K562 (cell line): ENCODE results near the gene ANKLE1. TPM values are rescaled to one million over a fixed set of nuclear protein-coding genes. Genes with fewer than 3 reads are reported as not detected.

Experiments used
- ADNP ChIP-seq: fragments of 200-800 bp; sonication (Bioruptor generic); IDR thresholded peaks from 2 replicates; pipeline ENCODE4 v1.6.1; 2016; ENCODE audit warnings: missing genetic modification characterization, missing compliant biosample characterization
- NEUROD1 ChIP-seq: fragments of 150-350 bp; IDR thresholded peaks from 2 replicates; pipeline ENCODE4 v1.6.1; 2014; ENCODE audit warnings: borderline replicate concordance, low read length, low read depth; ENCODE audit not compliant: partially characterized antibody
- NR2F6 ChIP-seq: fragments of 450-650 bp; formaldehyde crosslinking; IDR thresholded peaks from 2 replicates; pipeline ENCODE4 v1.4.0; 2020; ENCODE audit warnings: mild to moderate bottlenecking
- RCOR1 ChIP-seq, 2 experiments: IDR thresholded peaks; 2 replicates each; pipeline ENCODE4 v1.6.1; 2012; ENCODE audit warnings: low read depth in 2 of 2, low read length in 2 of 2, borderline replicate concordance in 1 of 2, improper control_type of control experiment in 1 of 2
- polyA plus RNA-seq, 8 experiments: library from polyadenylated mRNA; depleted of rRNA in 4 of 8; stranded (reverse) in 5 of 8; unstranded in 3 of 8; fragments of >200 nt; fragmentation: Nextera tagmentation in 2 of 8; fragmentation: Illumina TruSeq in 1 of 8; extraction: Ambion mirVana in 2 of 8; extraction: Trizol in 1 of 8; gene quantifications; 2 replicates each; pipeline versions ENCODE4 v1.2.1 to v1.2.3, GENCODE V29; 2011 to 2014; ENCODE audit warnings: inconsistent platforms in 1 of 8, missing spikeins in 1 of 8
- total RNA-seq, 7 experiments: library from RNA; depleted of rRNA in 6 of 7; stranded (reverse); fragments of >200 nt in 6 of 7; fragmentation: Illumina TruSeq in 2 of 7; extraction: Trizol in 2 of 7; gene quantifications; 2 replicates each; pipeline versions ENCODE4 v1.2.1 to v1.2.3, GENCODE V29; 2011 to 2021; ENCODE audit warnings: low replicate concordance in 1 of 7
- TF ChIP-seq, protein P1 (sequence below): fragments of 450-650 bp; IDR thresholded peaks from 2 replicates; pipeline ENCODE4 v1.6.1; 2017; ENCODE audit warnings: antibody characterized with exemption, mild to moderate bottlenecking
- TF ChIP-seq, protein P2 (sequence below): sonication (generic); formaldehyde crosslinking; IDR thresholded peaks from 2 replicates; pipeline ENCODE4 v1.8.0; 2023; ENCODE audit warnings: mild to moderate bottlenecking, missing genetic modification reagents
- TF ChIP-seq, protein P3 (sequence below): sonication (generic); formaldehyde crosslinking; IDR thresholded peaks from 2 replicates; pipeline ENCODE4 v1.9.0; 2022; ENCODE audit warnings: mild to moderate bottlenecking, missing genetic modification reagents
- TF ChIP-seq, protein P4 (sequence below), 2 experiments: fragments of 450-650 bp; formaldehyde crosslinking in 1 of 2; IDR thresholded peaks; 2 replicates each; pipeline versions ENCODE4 v1.4.0 to v1.6.1; 2014 to 2020; ENCODE audit warnings: mild to moderate bottlenecking in 2 of 2, borderline replicate concordance in 1 of 2, low read depth in 1 of 2

The ANKLE1 gene
- total and polyA plus RNA-seq, 9 of the 15 experiments (the other 6 are each of a cell fraction or from before 2014, with no cell fraction given), result 0.63 to 9.2 (median 2.9) TPM

DNA sequence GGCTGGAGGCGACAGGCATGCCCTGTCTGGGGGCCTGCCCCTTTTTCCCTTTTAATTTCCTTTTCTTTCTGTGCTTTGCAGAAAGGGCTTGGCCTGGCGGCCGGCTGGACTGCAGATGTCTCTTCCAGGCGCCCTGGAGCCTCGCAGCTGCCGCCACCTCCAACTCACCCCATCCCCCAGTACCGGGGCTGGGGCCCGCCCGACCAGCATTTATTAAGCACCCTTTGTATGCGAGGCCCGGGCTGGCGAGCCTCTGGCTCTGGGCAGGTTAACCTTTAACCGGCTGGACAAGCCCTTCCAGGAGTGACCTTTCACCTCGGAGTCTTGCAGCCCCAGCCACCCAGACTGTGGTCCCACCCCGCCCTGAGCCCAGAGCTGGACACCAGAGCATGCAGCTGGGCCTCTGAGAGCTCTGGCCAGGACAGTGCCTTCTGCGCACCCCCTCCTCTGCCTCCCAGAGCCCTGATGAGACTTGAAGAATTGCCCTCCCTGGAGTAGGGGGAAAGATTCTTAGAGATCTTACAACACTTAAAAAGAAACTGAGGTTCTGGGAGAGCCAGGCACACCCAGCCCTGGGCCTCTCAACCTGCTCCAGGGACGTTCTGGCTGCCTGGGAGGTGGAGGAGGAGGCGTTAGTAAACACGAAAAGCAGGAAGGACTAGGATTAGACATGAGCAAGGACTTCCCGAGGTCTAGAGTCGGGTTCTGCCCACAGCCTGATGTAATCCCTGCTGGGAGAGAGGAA lies 34.8 kb upstream of the ANKLE1 start (continued):
- TF ChIP-seq, protein P1, sequence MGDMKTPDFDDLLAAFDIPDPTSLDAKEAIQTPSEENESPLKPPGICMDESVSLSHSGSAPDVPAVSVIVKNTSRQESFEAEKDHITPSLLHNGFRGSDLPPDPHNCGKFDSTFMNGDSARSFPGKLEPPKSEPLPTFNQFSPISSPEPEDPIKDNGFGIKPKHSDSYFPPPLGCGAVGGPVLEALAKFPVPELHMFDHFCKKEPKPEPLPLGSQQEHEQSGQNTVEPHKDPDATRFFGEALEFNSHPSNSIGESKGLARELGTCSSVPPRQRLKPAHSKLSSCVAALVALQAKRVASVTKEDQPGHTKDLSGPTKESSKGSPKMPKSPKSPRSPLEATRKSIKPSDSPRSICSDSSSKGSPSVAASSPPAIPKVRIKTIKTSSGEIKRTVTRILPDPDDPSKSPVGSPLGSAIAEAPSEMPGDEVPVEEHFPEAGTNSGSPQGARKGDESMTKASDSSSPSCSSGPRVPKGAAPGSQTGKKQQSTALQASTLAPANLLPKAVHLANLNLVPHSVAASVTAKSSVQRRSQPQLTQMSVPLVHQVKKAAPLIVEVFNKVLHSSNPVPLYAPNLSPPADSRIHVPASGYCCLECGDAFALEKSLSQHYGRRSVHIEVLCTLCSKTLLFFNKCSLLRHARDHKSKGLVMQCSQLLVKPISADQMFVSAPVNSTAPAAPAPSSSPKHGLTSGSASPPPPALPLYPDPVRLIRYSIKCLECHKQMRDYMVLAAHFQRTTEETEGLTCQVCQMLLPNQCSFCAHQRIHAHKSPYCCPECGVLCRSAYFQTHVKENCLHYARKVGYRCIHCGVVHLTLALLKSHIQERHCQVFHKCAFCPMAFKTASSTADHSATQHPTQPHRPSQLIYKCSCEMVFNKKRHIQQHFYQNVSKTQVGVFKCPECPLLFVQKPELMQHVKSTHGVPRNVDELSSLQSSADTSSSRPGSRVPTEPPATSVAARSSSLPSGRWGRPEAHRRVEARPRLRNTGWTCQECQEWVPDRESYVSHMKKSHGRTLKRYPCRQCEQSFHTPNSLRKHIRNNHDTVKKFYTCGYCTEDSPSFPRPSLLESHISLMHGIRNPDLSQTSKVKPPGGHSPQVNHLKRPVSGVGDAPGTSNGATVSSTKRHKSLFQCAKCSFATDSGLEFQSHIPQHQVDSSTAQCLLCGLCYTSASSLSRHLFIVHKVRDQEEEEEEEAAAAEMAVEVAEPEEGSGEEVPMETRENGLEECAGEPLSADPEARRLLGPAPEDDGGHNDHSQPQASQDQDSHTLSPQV, result 0 out of 2 replicates have a peak, but pooled peaks have one; percentile 6
- TF ChIP-seq, protein P2, sequence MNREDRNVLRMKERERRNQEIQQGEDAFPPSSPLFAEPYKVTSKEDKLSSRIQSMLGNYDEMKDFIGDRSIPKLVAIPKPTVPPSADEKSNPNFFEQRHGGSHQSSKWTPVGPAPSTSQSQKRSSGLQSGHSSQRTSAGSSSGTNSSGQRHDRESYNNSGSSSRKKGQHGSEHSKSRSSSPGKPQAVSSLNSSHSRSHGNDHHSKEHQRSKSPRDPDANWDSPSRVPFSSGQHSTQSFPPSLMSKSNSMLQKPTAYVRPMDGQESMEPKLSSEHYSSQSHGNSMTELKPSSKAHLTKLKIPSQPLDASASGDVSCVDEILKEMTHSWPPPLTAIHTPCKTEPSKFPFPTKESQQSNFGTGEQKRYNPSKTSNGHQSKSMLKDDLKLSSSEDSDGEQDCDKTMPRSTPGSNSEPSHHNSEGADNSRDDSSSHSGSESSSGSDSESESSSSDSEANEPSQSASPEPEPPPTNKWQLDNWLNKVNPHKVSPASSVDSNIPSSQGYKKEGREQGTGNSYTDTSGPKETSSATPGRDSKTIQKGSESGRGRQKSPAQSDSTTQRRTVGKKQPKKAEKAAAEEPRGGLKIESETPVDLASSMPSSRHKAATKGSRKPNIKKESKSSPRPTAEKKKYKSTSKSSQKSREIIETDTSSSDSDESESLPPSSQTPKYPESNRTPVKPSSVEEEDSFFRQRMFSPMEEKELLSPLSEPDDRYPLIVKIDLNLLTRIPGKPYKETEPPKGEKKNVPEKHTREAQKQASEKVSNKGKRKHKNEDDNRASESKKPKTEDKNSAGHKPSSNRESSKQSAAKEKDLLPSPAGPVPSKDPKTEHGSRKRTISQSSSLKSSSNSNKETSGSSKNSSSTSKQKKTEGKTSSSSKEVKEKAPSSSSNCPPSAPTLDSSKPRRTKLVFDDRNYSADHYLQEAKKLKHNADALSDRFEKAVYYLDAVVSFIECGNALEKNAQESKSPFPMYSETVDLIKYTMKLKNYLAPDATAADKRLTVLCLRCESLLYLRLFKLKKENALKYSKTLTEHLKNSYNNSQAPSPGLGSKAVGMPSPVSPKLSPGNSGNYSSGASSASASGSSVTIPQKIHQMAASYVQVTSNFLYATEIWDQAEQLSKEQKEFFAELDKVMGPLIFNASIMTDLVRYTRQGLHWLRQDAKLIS, result no peak
- TF ChIP-seq NEUROD1, result no peak
- TF ChIP-seq, protein P3, sequence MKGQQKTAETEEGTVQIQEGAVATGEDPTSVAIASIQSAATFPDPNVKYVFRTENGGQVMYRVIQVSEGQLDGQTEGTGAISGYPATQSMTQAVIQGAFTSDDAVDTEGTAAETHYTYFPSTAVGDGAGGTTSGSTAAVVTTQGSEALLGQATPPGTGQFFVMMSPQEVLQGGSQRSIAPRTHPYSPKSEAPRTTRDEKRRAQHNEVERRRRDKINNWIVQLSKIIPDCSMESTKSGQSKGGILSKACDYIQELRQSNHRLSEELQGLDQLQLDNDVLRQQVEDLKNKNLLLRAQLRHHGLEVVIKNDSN, result no peak
- TF ChIP-seq, protein P4, sequence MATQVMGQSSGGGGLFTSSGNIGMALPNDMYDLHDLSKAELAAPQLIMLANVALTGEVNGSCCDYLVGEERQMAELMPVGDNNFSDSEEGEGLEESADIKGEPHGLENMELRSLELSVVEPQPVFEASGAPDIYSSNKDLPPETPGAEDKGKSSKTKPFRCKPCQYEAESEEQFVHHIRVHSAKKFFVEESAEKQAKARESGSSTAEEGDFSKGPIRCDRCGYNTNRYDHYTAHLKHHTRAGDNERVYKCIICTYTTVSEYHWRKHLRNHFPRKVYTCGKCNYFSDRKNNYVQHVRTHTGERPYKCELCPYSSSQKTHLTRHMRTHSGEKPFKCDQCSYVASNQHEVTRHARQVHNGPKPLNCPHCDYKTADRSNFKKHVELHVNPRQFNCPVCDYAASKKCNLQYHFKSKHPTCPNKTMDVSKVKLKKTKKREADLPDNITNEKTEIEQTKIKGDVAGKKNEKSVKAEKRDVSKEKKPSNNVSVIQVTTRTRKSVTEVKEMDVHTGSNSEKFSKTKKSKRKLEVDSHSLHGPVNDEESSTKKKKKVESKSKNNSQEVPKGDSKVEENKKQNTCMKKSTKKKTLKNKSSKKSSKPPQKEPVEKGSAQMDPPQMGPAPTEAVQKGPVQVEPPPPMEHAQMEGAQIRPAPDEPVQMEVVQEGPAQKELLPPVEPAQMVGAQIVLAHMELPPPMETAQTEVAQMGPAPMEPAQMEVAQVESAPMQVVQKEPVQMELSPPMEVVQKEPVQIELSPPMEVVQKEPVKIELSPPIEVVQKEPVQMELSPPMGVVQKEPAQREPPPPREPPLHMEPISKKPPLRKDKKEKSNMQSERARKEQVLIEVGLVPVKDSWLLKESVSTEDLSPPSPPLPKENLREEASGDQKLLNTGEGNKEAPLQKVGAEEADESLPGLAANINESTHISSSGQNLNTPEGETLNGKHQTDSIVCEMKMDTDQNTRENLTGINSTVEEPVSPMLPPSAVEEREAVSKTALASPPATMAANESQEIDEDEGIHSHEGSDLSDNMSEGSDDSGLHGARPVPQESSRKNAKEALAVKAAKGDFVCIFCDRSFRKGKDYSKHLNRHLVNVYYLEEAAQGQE (IDR thresholded peaks at IDR 0.05; ENCODE audit: borderline replicate concordance), result no peak
- TF ChIP-seq, protein P4 (CRISPR knock-in tag; IDR thresholded peaks at IDR 0.05; ENCODE audit: low read depth), result no peak
- TF ChIP-seq NR2F6 (CRISPR knock-in tag), result no peak
- peak; percentile 85 for TF ChIP-seq ADNP
- TF ChIP-seq RCOR1 (IDR thresholded peaks at IDR 0.05; ENCODE audit: borderline replicate concordance in 1 of 2, low read depth in 2 of 2, low read length in 2 of 2), result peak in 1 of 2 experiments; percentile 77; a peak in 2 of 4 replicates
